GM12801 (cell line): Measurements from ENCODE around the gene SLC26A3.

Experiments used
- CTCF ChIP-seq: IDR thresholded peaks from one replicate; pipeline ENCODE4 v1.5.1; 2011; ENCODE audit warnings: control low read depth; ENCODE audit not compliant: insufficient read length; ENCODE audit errors: extremely low read depth

The SLC26A3 gene

GRCh38 chr7:107813524-107813923, 10.5 kb upstream of the SLC26A3 start:
- TF ChIP-seq CTCF = no peak

DNA sequence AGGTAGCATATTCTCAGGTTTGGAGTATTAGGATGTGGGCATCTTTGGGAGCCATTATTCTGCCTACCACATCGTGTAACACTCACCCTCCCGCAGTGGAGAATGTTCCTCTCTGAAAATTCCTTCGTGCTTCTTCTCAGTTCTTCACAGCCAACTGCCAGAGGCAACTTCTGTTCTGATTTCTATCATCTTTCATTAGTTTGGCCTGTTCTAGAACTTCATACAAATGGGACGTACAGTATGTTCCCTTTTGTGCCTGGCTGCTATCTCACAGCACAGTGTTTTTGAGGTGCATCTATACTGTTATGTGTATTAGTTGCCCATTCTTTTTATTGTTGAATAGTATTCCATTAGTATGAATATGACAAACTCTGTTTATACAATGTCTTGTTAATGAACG, 8.9 kb upstream of the SLC26A3 start:
- no peak for TF ChIP-seq CTCF

GRCh38 chr7:107810626-107811025, 7.6 kb upstream of the SLC26A3 start:
- no peak for TF ChIP-seq CTCF

- no peak for TF ChIP-seq CTCF
Measured at GRCh38 chr7:107809179-107809578, 6.2 kb upstream of the SLC26A3 start.

DNA sequence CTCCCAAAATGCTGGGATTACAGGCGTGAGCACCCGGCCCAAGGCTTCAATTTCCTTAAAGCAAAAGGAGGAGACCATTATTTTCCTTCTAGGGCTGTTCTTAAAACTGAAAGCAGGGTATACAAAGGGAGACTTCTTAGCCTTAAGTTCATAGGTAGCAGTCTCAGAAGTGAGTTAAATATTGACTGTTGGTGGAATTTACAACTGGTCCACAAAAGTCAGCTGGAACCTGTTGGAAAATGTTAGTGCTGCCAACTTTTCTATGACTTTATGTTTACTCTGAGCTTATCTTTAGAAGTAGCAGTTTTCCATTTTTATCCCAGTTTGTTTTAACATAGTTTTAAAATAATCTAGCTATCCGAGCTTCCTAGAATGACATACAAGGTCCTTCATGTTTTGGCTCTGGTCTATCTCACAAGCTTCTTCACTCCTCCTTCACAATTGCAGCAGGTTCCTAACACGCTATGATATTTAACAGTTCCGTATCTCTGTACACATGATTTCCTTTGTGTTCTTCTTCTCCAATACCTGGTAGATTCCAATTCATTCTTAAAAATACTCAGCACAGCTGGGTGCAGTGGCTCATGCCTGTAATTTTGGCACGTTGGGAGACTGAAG, 3.3 kb downstream of the SLC26A3 start:
- TF ChIP-seq CTCF = no peak

GRCh38 chr7:107792364-107792763, 10.7 kb downstream of the SLC26A3 start:
- no peak for TF ChIP-seq CTCF

DNA sequence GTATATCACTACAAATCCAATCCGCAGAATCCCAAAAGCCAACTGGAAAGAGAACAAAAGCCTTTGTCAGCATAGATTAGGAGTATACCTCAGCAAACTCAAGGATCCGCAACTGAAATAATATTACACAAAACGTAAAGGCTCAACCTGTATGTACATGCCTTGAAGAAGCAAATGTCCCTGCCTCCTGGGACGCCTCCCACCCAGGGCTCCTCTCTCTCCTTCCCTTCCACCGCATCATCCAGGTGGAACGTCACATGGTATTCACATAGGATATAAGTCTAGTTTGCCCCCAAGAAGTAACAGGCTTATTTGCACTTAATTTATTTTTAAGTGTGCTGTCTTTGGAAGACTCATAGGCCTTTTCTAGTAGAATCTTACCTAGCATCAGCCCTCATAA, 13.4 kb downstream of the SLC26A3 start:
- TF ChIP-seq CTCF = no peak
